Uterus (tissue), 2 donors: Measurements from ENCODE around the gene MYOZ2.
"Not testable (repeated sequence)": the region's sequence is repeated elsewhere in the genome, so short reads cannot be mapped to it uniquely, and the experiment has no call there.

Source experiments
- CTCF ChIP-seq, 4 experiments: fragments of 200-600 bp in 2 of 4; fragments of 450-650 bp in 2 of 4; sonication (generic) in 2 of 4; IDR thresholded peaks; one replicate each; pipeline ENCODE4 v1.5.1; 2016 to 2019; ENCODE audit warnings: antibody characterized with exemption in 4 of 4, mild to moderate bottlenecking in 2 of 4, moderate library complexity in 1 of 4
- POLR2A ChIP-seq, 2 donors: fragments of 450-650 bp; IDR thresholded peaks; one replicate each; pipeline ENCODE4 v1.6.1; 2016; ENCODE audit warnings: antibody characterized with exemption in 2 of 2, mild to moderate bottlenecking in 1 of 2, moderate library complexity in 1 of 2

- TF ChIP-seq CTCF, POLR2A (IDR thresholded peaks at IDR 0.05): not testable (repeated sequence)
Observed at GRCh38 chr4:119141283-119141682, 5.7 kb downstream of the MYOZ2 start.
